GM21576 (cell line): ENCODE measurements around the gene MRPL28.

ENCODE experiments used
- ATAC-seq: cut with Tn5 transposase; IDR thresholded peaks from one replicate; pipeline ENCODE4 v1.9.1; 2021; ENCODE audit warnings: mild to moderate bottlenecking, moderate library complexity; ENCODE audit not compliant: unreplicated experiment

MRPL28 gene

DNA sequence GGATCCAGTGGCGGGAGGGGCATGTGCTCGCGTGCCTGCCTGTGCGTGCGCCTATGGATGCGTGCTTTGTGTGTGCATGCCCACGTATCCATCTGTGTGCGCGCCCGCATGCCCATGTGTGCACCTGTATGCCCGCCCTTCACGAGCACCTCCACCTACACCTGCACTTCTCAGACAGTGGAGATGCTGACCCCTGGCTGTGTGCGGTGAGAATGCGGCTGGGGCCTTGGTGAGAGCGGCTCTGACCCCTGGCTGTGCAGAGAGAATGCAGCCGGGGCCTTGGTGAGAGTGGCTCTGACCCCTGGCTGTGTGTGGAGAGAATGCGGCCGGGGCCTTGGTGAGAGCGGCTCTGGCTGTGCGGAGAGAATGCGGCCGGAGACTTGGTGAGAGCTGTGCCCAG is 51.7 kb downstream of the MRPL28 start:
- no peak for ATAC-seq

GRCh38 chr16:317583-317982 is 52.8 kb downstream of the MRPL28 start:
- no peak for ATAC-seq
